Measurements from ENCODE around the gene SPO11.
A peak's percentile ranks its signal among the peaks of the same experiment; 100 is the strongest.

- TF ChIP-seq POLR2AphosphoS5 (IDR thresholded peaks at IDR 0.05; ENCODE audit: low read depth): no peak
- TF ChIP-seq EZH2 (IDR thresholded peaks at IDR 0.05; ENCODE audit: low read depth, unreplicated experiment): no peak
- TF ChIP-seq CTCF (conservative IDR thresholded peaks at IDR 0.05; ENCODE audit: low read depth in 2 of 2): 0 out of 4 replicates have a peak, but pooled peaks of 1 of the 2 experiments have one; percentile 17
Measured at GRCh38 chr20:57383447-57384347, 54.1 kb downstream of the SPO11 start.

All from GM23338 (cell line).